HG03060 (cell line): ENCODE results near the gene LOXL4.
"Not testable (repeated sequence)": the region's sequence is repeated elsewhere in the genome, so short reads cannot be mapped to it uniquely, and the experiment has no call there.

ENCODE experiments used
- ATAC-seq: cut with Tn5 transposase; IDR thresholded peaks from one replicate; pipeline ENCODE4 v1.9.1; 2021; ENCODE audit warnings: low read depth, moderate number of reproducible peaks; ENCODE audit not compliant: unreplicated experiment

Gene LOXL4

DNA sequence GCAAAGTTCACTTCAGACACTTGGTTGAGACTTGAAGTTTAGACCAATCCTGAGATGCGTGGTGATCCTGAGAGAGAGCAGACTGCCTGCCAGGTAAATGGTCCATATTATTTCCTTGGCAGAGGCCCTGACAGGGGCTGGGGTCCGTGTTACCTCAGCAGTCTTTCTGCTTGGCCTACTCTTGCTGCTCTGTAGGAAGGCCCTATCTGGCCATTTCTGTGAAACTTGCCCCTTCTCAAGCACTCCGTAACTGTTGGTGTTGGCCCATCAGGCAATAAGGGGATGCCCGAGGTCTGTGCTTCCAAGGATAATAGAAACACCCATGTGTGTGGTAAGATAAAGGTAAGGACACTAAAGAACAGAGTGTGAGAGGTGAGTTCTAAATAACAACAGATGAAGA lies 20.0 kb downstream of the LOXL4 start:
- no peak for ATAC-seq

DNA sequence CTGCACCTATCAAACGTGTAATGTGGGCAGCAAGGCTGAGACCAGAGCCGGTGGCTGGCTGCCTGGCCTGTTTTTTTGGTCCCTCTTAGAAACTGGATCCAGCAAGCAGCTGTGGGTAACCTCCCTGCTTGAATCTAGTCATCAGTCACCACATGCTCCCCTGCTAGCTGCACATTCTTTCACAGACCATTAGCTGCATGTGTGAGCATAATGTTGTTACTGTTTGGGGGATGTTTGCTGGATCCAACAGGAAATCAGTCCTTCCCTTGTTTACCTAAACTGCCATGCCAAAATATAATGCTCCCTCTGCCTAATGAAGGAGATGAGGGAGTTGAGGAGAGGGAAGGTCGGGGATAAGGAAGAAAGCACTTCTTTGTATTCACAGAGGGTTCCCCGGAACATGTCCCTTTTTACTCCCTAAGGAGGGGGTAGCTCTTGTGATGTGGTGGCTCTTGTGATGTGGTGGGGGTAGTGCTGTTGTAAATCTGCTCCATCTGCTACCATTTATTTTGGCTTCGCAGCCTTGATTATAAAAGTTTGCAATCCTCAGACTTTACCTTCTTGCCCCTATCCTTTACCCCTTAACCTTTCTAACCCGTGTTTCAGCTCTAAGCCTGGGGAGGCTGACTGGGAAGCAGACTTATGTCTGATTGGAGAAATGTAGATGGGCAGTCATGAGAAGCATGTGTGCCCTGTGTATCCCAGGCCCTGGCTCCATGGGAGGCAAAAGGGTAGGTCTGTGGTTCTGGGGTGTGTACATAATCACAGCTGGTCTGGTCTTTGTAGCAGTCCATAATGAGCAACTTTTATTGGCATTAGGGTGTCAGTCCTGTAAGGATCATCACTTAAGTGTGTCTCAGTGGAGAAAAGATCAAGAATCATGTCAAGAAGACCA lies 20.8 kb downstream of the LOXL4 start:
- no peak for ATAC-seq

DNA sequence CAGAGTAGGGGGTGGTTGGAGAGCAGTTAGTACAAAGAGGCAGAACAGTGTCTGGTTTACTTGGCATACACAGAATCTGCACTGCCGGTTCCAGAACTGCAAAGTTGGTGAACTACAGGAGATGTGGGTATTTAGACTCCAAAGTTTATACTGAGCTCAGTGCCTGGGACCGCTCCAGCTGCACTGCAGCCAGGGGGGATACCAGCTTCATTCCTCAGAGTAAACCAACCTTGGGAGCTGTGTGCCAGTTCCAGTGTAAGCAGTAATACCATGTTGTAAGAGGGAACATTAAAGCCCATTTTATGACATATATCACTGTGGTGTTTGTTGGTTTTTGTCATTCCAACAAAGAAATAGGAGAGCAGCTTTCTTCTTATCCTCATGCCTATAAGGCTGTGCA lies 23.4 kb downstream of the LOXL4 start:
- ATAC-seq = no peak

DNA sequence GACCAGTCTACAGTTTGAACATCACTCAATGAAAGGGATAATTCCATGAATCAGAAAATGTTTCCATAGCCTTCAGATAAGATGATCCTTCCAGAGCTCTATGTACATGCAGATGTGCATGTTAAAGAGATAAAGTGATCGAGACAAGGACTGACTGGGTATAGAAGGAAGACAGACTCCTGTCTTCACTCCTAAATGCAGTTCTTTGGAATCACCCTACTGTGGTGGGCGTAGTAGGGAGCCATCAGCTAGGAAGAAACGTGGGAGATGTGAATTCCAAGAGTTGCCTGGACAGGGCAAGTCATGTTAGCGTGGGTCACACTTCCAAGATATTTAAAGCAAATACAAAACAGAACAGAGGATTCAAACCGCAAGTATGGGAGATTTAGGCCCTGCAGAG lies 23.9 kb downstream of the LOXL4 start:
- no peak for ATAC-seq

DNA sequence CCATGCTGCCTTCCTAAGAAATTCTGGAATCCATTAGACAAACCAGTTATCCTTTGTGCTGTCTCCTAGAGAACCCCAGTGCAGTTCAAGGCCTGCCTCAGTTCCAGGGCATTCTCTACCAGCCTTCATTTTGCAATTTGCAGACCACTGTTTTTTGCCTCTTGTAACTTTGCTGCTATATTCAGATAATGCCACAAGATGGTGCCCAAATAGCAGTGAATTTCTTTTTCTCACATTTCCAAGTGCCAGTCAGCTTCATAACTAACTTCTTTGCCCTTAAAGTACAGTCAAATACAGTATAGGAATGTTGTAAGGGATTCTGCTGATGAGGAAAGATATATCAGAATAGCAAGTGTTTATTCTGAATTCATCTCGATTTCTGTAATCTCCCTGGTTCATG lies 25.2 kb downstream of the LOXL4 start:
- ATAC-seq = no peak

DNA sequence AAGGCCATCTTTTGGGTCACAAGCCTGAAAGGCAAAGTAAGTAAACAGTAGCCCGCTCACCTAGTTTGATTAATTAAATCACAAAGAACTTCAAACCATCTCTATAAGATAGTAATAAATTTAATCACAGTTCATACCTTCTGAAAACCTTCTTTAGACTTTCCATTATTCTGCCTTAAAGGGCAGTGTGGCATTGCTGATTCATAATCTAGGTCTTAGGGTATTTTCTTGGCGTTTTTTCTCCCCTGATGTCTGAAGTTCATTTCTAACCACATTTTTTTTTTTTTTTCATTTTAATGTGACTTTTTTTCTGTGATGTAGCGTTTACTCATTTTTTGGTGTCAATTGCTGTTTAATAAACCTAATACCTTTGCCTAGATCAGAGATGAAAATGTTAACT lies 27.5 kb downstream of the LOXL4 start:
- ATAC-seq = no peak

DNA sequence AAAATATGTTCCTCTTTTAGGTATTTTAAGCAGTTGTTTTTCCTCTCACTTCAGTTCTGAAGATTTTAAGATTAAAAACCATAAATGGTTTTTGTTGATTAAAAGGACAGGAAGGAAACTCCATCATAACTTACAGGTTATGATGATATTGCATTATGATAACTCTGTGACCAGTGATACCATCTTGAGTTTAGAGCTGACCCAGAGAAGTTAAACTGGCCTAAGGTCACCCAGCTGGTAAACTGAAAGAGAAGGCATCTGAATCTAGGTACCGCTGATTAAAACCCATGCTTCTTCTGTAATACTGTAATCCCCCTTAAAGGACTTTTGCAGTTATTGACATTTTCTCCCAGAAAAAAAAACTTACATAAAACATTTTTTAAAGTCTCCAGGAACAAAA lies 29.6 kb downstream of the LOXL4 start:
- no peak for ATAC-seq

DNA sequence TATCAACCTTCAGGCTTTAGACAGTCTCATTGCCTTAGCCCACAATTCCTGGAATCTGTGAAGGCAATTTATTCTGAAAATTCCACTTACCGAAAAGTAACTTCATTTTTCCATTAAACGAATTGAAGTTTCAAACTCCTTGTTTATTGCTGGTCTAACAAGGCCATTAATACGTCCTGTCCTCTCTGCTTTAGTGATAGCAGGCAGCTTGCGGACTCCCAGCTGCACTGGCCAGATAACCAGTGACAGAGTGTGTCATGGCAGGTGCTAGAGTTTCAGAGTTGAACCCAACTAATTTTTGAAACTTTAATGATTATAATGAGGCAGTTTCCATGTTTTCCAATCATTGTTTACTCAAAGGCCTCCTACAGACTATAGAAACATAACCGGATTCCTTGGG lies 31.1 kb downstream of the LOXL4 start:
- ATAC-seq = no peak

DNA sequence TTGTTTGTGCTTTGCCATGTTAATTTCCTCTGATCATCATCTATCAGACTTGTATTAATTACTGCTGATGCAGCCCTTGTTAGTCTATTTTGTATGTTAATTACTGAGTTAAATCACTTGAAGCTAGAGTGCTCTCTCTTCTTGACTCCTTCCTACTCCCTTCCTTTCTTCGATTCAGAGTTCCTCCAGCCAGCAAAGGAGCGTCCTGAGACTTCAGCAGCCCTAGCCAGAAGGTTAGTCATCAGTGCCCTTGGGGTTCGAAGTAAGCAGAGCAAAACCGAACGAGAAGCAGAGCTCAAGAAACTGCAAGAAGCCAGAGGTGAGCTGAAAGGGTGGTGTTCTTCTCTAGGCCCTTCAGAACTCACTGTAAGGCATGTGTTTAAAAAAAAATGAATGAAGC lies 32.1 kb downstream of the LOXL4 start:
- ATAC-seq = no peak

DNA sequence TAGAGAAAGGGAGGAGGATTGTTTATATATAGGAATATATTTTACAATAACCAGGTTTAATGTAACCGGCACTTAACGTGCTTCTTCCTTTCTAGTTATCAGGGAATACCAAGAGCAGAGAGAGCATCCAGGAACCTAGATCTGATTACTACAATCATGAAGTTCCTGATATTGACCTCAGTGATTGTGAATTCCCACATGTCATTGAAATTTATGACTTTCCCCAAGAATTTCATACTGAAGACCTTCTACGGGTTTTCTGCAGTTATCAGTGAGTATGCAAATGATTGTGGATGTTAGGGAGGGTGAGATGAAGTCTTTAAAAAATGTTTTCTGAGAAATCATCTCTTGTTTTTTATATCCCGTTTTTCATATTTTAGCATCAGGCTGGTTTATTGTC lies 36.6 kb downstream of the LOXL4 start:
- no peak for ATAC-seq

DNA sequence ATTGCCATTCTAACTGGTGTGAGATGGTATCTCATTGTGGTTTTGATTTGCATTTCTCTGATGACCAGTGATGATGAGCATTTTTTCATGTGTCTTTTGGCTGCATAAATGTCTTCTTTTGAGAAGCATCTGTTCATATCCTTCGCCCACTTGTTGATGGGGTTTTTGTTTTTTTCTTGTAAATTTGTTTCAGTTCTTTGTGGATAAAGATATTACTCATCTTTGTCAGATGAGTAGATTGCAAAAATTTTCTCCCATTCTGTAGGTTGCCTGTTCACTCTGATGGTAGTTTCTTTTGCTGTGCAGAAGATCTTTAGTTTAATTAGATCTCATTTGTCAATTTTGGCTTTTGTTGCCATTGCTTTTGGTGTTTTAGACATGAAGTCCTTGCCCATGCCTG lies 39.7 kb downstream of the LOXL4 start:
- not testable (repeated sequence) for ATAC-seq

DNA sequence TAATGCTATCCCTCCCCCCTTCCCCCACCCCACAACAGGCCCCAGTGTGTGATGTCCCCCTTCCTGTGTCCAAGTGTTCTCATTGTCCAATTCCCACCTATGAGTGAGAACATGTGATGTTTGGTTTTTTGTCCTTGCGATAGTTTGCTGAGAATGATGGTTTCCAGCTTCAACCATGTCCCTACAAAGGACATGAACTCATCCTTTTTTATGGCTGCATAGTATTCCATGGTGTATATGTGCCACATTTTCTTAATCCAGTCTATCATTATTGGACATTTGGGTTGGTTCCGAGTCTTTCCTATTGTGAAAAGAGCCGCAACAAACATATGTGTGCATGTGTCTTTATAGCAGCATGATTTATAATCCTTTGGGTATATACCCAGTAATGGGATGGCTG lies 40.3 kb downstream of the LOXL4 start:
- ATAC-seq = not testable (repeated sequence)

DNA sequence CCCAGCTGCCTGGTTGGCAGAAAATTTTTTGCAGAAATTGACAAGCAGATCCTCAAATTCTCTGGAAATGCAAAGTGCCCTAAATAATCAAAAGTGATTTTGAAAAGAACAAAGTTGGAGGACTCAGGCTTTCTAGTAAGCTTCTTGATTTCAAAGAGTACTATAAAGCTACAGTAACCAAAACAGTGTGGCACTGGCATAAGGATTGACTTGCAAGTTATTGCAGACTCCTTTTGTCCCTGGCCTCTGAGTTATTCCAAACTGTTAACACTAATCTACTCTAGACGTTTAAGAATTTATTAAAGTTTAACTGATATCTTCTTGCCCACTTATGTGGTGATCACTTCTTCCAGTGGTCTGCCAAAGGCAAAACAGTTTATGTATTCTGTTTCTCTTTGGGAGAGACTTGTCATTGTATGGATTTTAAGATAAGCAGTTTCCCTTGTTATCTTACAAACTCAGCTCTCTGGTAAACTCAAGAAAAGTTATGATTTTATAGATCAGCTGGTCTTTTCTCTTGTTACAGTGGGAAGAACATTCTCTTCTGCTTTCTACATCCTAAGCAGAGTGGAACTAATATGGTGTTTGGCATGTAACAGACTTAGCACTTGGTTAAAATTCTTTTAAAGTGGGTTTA lies 41.4 kb downstream of the LOXL4 start:
- no peak for ATAC-seq

DNA sequence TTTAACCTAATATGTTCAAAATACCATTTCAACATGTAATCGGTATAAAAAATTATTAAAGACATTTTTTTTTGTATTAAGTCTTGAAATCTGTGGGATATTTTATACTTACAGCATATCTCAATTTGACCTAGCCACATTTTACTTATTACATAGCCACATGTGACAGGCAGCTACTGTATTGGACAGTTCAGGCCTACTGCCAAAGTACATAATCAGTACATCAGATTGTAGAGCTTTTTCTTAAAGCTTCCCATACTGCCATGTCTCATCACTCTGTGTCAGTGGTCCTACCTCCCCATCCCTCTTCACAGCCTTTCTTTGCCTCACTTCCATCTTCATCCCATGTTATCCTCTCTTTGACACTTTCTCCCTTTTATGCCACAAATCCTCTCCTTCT lies 43.0 kb downstream of the LOXL4 start:
- no peak for ATAC-seq

DNA sequence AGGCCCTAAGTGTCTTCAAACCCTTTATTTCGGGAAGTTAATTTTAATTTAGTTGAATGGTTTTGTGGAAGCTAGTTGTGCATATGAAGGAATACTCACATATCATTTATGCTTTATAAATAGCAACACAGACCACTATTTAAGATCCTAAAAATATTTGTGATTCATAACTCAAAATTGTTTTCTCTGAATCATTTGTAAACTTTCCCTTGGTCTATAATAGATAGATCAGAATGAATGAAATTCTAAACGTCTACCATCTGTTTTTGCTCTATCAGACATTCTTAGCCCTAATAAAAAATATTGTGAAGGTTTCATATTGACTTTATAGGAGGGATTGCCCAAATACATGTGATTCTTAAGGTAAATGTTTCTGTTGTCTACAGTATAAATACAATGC lies 43.5 kb downstream of the LOXL4 start:
- no peak for ATAC-seq

DNA sequence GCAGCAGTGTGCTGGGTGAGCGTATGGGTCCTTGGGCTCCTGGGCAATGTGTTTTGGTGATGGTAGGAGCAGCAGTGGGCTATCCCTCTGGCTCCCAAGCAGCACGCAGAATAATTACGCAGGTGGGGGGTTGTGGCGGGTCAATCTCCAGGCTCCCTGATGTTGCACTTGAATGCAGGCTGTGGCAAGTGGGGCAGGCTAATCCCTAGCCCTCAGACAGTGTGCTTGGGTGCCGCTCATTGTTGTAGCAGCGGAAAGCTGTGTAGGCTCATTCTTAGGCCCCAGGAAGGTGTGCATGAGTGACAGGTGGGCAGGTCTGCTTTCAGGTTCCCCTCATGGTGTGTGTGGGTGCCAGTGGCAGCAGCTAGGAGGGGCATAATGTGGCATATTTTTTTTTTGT lies 44.1 kb downstream of the LOXL4 start:
- ATAC-seq = no peak

DNA sequence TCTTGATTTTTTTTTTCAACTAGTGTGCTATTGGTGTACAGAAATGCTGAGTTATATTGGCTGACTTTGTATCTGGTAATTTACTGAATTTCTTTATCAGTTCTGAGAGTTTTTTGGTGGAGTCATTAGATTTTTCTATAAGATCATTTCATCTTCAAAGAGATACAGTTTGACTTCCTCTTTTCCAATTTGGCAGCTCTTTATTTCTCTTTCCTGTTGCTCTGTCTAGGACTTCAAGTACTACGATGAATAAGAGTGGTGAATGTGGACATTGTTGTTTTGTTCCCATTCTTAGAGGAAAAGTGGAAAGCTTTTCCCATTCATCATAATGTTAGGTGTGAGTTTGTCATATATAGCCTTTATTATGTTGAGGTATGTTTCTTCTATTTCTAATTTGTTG lies 50.2 kb downstream of the LOXL4 start:
- no peak for ATAC-seq

DNA sequence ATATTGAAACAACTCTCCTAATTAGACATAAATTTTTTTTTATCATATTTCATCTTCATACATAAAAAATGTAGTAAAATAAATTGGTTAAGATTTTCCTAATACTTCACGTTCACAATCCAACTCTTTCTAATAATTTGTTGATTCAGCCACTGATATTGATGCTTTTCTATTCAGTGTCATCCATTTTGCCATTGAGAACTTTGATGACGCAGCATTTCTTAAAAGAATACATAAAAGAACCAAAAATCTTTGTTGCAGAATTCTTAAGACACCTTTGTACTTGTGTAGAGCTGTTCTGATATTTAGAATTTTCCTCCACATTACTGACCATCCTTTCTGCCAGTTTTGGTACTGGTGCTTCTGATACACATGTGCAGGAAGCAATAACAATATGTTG lies 52.6 kb downstream of the LOXL4 start:
- no peak for ATAC-seq

DNA sequence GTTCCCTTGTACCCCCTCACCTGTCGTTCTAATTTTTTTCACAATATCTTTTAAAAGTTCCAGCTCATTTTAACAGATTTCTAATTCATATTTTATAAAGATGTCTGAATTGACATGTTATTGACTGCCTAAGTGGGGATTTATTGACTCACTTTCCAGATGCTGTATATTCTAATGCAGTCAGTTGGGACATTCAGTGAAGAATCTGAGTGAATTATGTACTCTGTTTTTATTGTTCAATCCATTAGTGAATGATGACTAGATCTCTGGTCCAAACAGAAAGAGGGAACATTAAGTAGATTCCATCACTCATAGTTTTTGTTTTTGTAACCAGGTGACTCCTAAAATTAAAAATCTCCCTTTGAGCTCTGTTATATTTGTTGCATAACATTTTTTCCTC lies 54.3 kb downstream of the LOXL4 start:
- no peak for ATAC-seq

DNA sequence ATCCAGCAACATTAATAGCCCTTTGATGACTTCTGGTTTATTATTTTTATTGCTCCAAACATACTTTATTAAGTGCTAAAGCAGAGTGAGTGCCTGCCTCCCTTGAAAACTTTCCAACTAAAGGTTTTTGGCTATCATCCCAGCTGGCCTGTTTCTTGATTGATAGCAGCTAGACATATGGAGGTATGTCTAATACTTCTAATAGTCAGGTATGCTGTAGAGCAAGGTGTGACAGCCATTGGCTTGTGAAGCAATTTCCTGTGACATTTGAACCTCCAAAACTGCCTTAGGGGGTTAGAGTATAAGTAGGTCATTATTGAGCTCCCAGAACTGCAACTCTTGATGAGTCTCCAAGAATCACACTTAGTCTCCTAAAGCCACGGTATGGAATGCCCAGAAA lies 55.8 kb downstream of the LOXL4 start:
- no peak for ATAC-seq

DNA sequence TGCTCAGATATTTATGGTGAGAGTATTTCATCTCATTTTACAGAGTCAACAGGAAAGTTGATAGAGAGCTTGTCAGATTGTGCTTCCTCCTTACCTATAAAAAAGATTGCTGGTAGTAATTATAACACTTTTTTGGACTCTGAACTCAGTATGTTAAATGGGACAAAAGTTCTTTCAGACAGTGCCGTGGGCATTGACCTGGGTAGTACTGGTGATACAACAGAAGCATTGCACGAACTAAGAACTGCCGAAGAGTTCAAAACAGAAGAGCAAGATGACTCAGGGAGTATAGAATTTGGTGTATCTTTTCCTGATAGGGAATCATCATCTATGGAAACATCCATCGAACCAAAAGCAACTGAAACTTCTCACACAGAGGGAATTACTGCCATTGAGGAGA lies 58.6 kb downstream of the LOXL4 start:
- ATAC-seq = no peak

DNA sequence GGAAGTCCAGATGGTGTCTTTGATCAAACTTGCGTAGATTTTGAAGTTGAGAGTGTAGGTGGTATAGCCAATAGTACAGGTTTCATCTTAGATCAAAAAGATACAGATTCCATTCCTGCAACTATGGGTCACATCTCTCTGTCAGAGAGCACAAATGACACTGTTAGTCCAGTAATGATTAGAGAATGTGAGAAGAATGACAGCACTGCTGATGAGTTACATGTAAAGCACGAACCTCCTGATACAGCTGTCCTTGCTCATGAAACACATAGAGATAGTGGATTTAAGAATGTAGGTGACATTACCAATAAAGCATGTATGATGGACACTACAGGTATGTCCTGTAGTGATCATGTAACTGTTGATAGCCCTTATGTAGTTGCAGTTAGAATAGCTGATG lies 59.1 kb downstream of the LOXL4 start:
- no peak for ATAC-seq
